Right cardiac atrium (tissue), 5 donors: Measurements from ENCODE around the gene ARHGEF10L. TPM values are rescaled to one million over a fixed set of nuclear protein-coding genes. Genes with fewer than 3 reads are reported as not detected.
"Not testable (repeated sequence)": the region's sequence is repeated elsewhere in the genome, so short reads cannot be mapped to it uniquely, and the experiment has no call there.

Experiments used
- ATAC-seq, 2 donors: fragments of 200-7000 bp; cut with Tn5 transposase; one replicate each; pipeline versions ENCODE4 v1.8.0 to v1.9.1; 2020; ENCODE audit warnings: moderate library complexity in 2 of 2, mild to moderate bottlenecking in 1 of 2
- DNase-seq, 3 donors: peaks; one replicate each; pipeline ENCODE4 v3.0.0-alpha.2; 2020
- H3K27ac ChIP-seq: one replicate; pipeline ENCODE4 v1.5.1; 2013; ENCODE audit warnings: mild to moderate bottlenecking, low read length, control low read depth, moderate library complexity
- H3K27me3 ChIP-seq: one replicate; pipeline ENCODE4 v1.6.1; 2013; ENCODE audit not compliant: control insufficient read depth, insufficient read depth
- H3K4me1 ChIP-seq: one replicate; pipeline ENCODE4 v1.6.1; 2013; ENCODE audit warnings: low read length; ENCODE audit not compliant: control insufficient read depth, insufficient read depth
- H3K4me3 ChIP-seq: one replicate; pipeline ENCODE4 v1.5.1; 2013; ENCODE audit warnings: low read length, control low read depth
- H3K9me3 ChIP-seq: one replicate; pipeline ENCODE4 v1.6.1; 2013; ENCODE audit warnings: low read length; ENCODE audit not compliant: control insufficient read depth
- WGBS: extraction: QIAGEN DNeasy Blood & Tissue Kit; methylation state at CpG from one replicate; pipeline ENCODE4 v1.1.7; 2013; 5-methylcytosine and 5-hydroxymethylcytosine counted together
- intact Hi-C, 4 donors: fragments of 100-400 bp; cut with DNase I; formaldehyde crosslinking; loops; one replicate each; pipeline versions ENCODE4 v1.11.0 to v1.14.0; 2022 to 2023
- polyA plus RNA-seq: library from polyadenylated mRNA; stranded (reverse); fragments of 200-250 nt; gene quantifications from one replicate; pipeline ENCODE4 v1.2.3, GENCODE V29; 2013
- total RNA-seq, 4 donors: library from RNA; stranded (reverse); fragmentation: NEBNext Ultra II Directional; extraction: Animal tissue kit (Norgen Biotek cat#: 25700); gene quantifications; one replicate each; pipeline ENCODE4 v1.2.1, GENCODE V29; 2021
- donor health status: healthy with polysubstance abuse.
- donor health status: DM: no; HTN: yes; CAD: no.
- donor health status: DM: no; HTN: no; CAD: no.
- donor health status: DM: no; HTN: yes; CAD: no; lungs with severe emphysema.
- donor health status: DM: yes; HTN: yes; CAD: no.

The ARHGEF10L gene
- total and polyA plus RNA-seq, 5 donors, result 42.6 to 56.4 (median 54.0) TPM

- 81% methylated on average over 4 of the region's 4 CpGs for WGBS
- H3K4me3 ChIP-seq, H3K27me3 ChIP-seq, H3K9me3 ChIP-seq, ATAC-seq, intact Hi-C loops, H3K27ac ChIP-seq, H3K4me1 ChIP-seq: not testable (repeated sequence)
- DNase-seq, result peak in 1 of 3 donors; percentile 5
These were observed 32.3 kb upstream of the ARHGEF10L start for GRCh38 chr1:17507200-17507599.

GRCh38 chr1:17507915-17508314 is 31.6 kb upstream of the ARHGEF10L start:
- DNase-seq (peak in 1 of 3 donors; percentile 4), ATAC-seq (no peak)
- Histone ChIP-seq H3K27ac (no peak overlapping the region), H3K4me3 (no peak overlapping the region), H3K4me1 (peaks cover 1% of the 10 kb centered on the region), H3K9me3 (no peaks in the 10 kb centered on the region), H3K27me3 (no peaks in the 10 kb centered on the region)
- WGBS, result 79% methylated on average over 6 of the region's 6 CpGs
- intact Hi-C loops, result no loop called here

DNA sequence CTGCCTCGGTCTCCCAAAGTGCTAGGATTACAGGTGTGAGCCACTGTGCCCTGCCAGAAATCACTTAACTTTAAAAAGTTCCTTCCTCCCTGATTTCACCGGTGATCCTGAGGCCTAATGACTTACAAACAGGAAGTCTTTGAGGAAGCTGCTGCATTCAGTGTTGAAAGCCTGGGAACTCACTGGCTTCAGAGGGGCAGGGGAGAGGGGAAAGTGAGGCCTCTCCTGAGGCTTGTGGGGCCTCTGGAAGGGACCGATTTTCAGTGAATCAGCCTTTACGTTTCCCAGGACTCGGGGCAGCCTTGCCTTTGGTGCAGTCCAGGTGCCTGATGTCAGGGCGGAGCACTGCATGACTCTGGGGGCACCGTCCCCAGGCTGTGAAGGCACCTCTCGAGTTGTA is 30.1 kb upstream of the ARHGEF10L start:
- ATAC-seq (no peak), DNase-seq (no peak)
- Histone ChIP-seq H3K27me3 (no peaks in the 10 kb centered on the region), H3K27ac (no peak overlapping the region), H3K9me3 (no peaks in the 10 kb centered on the region), H3K4me1 (no peaks in the 10 kb centered on the region), H3K4me3 (no peak overlapping the region)
- WGBS, result 56% methylated on average over 8 of the region's 8 CpGs
- intact Hi-C loops, result no loop called here

DNA sequence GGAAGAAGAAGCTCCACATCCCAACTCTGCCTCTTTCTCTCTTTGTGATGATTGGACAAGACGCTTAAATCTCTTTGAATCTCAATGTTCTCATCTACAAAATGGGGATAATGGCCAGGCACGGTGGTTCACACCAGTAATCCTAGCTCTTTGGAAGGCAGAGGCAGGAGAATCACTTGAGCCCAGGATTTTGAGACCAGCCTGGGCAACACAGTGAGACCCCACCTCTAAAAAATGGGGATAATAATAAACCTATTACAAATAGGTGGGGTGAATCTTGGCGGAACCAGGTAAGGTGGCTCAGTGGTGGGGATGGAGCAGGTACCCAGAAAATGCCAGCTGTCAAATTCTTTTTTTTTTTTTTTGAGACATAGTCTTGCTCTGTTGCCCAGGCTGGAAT is 29.4 kb upstream of the ARHGEF10L start:
- intact Hi-C loops, result no loop called here
- no peaks in the 10 kb centered on the region for H3K4me1 ChIP-seq
- H3K27me3 ChIP-seq, result no peaks in the 10 kb centered on the region
- 96% methylated on average over 3 of the region's 3 CpGs for WGBS
- ATAC-seq, result no peak
- no peak overlapping the region for H3K4me3 ChIP-seq
- DNase-seq, result no peak
- no peaks in the 10 kb centered on the region for H3K9me3 ChIP-seq
- no peak overlapping the region for H3K27ac ChIP-seq

- intact Hi-C loops, result no loop called here
- no peak for ATAC-seq
- Histone ChIP-seq H3K9me3 (no peaks in the 10 kb centered on the region), H3K4me3 (no peak overlapping the region), H3K27me3 (no peaks in the 10 kb centered on the region), H3K27ac (no peak overlapping the region), H3K4me1 (no peaks in the 10 kb centered on the region)
- peak in 1 of 3 donors; percentile 1 for DNase-seq
- 90% methylated on average over 2 of the region's 2 CpGs for WGBS
These were observed 28.3 kb upstream of the ARHGEF10L start for GRCh38 chr1:17511188-17511587.

DNA sequence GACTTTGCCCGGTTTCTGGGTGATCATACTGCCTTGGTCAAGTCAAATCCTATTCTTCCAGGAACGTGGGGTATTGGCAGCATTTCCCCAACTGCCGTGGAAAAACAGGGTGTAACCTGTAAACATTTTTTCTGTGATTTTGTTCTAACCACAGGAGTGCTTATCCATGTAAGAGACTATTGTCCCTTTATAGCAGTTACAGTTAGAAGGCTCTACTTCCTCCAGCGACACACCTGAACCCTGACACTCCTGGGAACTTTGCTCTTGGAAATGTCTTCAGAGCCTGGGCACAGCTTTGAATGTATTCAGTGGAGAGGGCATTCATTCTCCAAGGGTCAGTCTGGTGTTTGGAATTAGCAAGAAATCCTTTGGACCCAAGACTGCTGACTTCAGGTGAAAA is 26.4 kb upstream of the ARHGEF10L start:
- Histone ChIP-seq H3K9me3 (no peaks in the 10 kb centered on the region), H3K27ac (no peak overlapping the region), H3K27me3 (no peaks in the 10 kb centered on the region), H3K4me3 (no peak overlapping the region), H3K4me1 (no peaks in the 10 kb centered on the region)
- intact Hi-C loops, result no loop called here
- ATAC-seq (no peak), DNase-seq (no peak)
- WGBS, result 84% methylated on average over 4 of the region's 4 CpGs

GRCh38 chr1:17514776-17515175 is 24.7 kb upstream of the ARHGEF10L start:
- WGBS, result 90% methylated on average over 10 of the region's 10 CpGs
- H3K27ac ChIP-seq, result no peak overlapping the region
- H3K27me3 ChIP-seq, result no peaks in the 10 kb centered on the region
- no peaks in the 10 kb centered on the region for H3K9me3 ChIP-seq
- DNase-seq, result peak in 1 of 3 donors; percentile 10
- intact Hi-C loops, result no loop called here
- no peak overlapping the region for H3K4me3 ChIP-seq
- no peak for ATAC-seq
- H3K4me1 ChIP-seq, result no peaks in the 10 kb centered on the region

DNA sequence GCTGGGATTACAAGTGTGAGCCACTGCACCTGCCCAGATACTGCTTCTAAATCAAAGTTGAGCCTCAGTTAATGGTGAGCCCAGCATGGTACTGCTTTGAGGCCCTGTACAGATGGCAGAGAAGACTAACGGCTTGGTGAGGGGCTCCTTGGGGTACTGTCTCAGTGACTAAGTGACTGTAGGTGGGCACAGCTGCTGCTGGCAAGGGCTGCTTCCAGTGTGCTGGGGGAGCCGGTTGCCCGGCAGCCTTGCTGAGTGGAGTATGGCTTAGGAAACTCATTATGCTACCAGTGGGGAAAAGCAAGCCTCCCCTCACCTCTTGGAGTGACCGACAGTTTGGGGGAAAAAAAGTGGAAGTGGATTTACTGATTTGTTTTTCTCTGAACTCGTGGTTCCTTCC is 23.6 kb upstream of the ARHGEF10L start:
- Histone ChIP-seq H3K4me3 (no peak overlapping the region), H3K4me1 (no peaks in the 10 kb centered on the region), H3K9me3 (no peaks in the 10 kb centered on the region), H3K27me3 (no peaks in the 10 kb centered on the region), H3K27ac (no peak overlapping the region)
- peak in 1 of 3 donors; percentile 7 for DNase-seq
- 55% methylated on average over 5 of the region's 5 CpGs for WGBS
- intact Hi-C loops, result no loop called here
- ATAC-seq, result no peak

DNA sequence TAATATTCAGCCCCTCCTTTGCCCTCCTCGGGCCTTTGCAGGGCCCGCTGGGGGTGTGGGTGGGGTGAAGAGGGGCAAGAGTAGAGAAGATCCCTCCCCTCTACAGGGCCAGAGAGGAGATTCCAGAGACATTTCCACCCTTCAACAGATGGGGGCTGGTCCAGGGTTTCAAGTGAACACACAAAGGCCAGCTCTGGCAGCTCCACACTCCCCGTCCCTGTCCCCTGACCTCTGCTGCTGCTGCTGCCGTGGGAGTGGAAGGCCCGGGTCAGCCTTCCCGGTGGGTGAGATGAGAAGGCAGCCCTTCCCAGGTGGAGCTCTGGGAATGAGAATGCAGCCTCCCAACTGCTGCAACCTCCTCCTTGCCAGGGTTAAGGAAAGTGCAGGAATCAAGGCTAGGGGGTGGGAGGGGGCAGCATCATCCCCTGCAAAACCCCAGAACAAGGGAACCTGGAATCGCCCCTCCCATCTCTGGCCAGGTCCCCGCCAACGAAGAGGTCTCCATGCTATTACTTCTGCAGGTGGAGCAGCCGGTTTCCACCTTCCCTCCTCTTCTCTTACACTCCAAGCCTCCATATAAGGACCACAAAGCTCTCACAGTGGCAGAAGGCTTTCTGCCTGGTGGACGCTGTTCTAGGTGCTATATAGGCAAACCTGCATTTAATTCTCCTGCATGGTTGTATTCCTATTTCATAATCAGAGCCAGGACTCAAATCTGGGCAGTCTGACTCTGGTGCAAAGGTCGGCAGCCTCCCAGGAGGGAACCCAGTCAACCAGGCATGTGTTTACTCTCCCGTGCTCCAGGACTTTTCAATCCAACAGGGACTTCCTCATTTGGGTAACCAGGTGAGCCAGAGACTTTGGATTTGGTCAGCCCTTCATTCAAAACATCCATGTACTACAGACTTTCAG is 22.9 kb upstream of the ARHGEF10L start:
- intact Hi-C loops, result no loop called here
- ATAC-seq (peak in 1 of 2 donors; percentile 27), DNase-seq (peak in 1 of 3 donors; percentile 13)
- H3K27ac ChIP-seq, result no peak overlapping the region
- H3K27me3 ChIP-seq, result no peaks in the 10 kb centered on the region
- H3K4me1 ChIP-seq, result no peaks in the 10 kb centered on the region
- no peak overlapping the region for H3K4me3 ChIP-seq
- H3K9me3 ChIP-seq, result no peaks in the 10 kb centered on the region
- 36% methylated on average over 13 of the region's 13 CpGs for WGBS

GRCh38 chr1:17520041-17520440 is 19.5 kb upstream of the ARHGEF10L start:
- 71% methylated on average over 12 of the region's 12 CpGs for WGBS
- Histone ChIP-seq H3K9me3 (no peaks in the 10 kb centered on the region), H3K4me3 (no peak overlapping the region), H3K27ac (no peak overlapping the region), H3K27me3 (no peaks in the 10 kb centered on the region), H3K4me1 (no peaks in the 10 kb centered on the region)
- DNase-seq (peak in 1 of 3 donors; percentile 8), ATAC-seq (peak in 1 of 2 donors; percentile 40)
- intact Hi-C loops, result no loop called here

DNA sequence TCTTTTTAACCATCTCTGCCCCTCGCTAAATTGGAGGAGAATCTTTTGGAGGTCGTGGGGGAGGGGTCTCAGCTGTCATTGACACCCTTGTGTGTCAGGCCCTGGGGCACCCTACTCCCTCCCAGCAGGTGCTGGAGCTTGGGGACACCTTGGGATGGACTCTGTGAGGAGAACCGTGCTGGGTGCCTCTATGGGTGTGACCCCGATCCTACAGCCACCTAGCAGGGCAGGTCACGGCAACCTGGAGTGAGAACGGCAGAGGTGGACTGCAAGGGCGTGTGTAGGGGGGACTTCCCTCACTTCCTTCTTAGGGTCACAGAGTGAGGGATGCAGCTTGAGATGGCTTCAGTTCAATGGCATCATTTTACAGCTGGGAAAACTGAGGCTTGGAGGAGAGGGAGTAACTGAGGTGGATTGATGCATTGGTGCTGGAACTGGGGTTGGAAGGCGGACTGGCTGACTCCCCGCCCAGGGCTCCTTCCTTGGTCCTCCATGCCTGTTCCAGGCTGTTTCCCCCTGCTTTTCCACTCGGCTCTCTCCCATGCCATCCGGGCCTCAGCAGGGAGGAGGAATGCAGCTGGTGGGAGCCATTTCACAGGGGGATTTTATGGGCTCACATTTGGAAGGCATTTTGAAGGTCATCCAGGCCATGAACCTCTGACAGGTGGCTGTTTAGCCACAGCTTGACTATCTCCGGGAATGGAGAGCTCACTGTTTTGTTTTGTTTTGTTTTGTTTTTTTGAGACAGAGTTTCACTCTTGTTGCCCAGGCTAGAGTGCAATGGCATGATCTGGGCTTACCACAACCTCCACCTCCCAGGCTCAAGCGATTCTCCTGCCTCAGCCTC is 18.8 kb upstream of the ARHGEF10L start:
- DNase-seq, result peak in 1 of 3 donors; percentile 14
- no peaks in the 10 kb centered on the region for H3K27me3 ChIP-seq
- no peaks in the 10 kb centered on the region for H3K4me1 ChIP-seq
- H3K4me3 ChIP-seq, result no peak overlapping the region
- no peaks in the 10 kb centered on the region for H3K9me3 ChIP-seq
- WGBS, result 73% methylated on average over 13 of the region's 13 CpGs
- no peak for ATAC-seq
- no peak overlapping the region for H3K27ac ChIP-seq
- intact Hi-C loops, result no loop called here
